ENCODE data around the gene ZNF396. TPM values are rescaled to one million over a fixed set of nuclear protein-coding genes. Genes with fewer than 3 reads are reported as not detected.

Gene ZNF396
- total and polyA plus RNA-seq, 9 of the 15 experiments (the other 6 are each of a cell fraction or from before 2014, with no cell fraction given), result 0.73 to 2.3 (median 1.9) TPM

DNA sequence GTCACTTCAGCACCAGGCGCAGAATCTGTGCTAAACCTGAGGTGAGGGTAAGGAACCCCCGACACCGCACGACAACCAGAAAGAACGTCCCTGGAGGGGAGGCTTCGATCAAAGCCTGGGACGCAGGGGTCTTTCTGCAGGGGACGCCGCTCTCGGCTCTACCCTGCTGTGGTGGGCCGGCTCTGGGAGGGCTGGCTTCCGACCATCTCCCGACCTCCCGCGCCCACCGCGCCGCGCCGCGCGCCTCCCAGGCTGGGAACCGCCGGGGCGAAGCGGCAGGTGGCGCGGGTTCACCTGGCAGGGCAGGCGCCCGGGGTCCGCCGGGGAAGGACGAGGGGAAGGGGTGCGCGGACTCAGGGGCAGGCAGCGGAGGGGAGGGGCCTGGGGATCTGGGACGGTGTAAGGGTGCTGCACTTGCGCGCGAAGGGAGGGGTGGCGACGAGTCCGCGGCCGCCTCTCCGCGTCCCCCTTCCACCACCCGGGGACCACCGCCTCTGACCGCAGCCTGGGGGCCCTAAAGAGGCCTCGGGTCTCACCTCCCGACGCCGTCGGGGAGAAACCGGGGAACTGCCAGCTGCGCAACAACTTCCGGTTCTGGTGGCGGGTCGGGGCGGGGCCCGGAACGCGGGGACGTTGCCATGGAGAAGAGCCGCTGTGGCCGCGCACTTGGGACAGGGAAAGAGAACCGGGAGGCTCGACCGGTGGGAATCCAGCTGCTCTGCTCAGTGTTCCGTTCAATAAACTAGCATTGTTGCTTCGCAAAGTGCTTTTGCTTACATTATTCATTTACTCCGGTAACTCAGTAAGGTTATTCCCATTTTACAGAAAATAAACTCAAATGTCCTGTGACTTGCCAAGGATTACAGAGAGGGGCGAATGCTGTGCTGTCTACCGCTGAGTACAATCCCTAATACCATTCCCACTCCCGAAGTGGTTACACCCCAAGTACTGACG is at the start of gene ZNF396 (continued):
- TF ChIP-seq GTF2B (IDR thresholded peaks at IDR 0.05; ENCODE audit: extremely low read depth, insufficient read length) (no peak), ZNF217 (CRISPR knock-in tag; IDR thresholded peaks at IDR 0.05) (no peak), ZNF766 (CRISPR knock-in tag; conservative IDR thresholded peaks at IDR 0.05) (no peak), ZNF277 (CRISPR knock-in tag; IDR thresholded peaks at IDR 0.05; ENCODE audit: borderline replicate concordance) (no peak), NFE2L1 (tag; IDR thresholded peaks at IDR 0.05; ENCODE audit: borderline replicate concordance, low read depth) (no peak), RBM22 (IDR thresholded peaks at IDR 0.05; ENCODE audit: low read depth, low read length, poor library complexity, severe bottlenecking) (peak; percentile 91), ZFP36 (IDR thresholded peaks at IDR 0.05; ENCODE audit: low read depth, low read length, partially characterized antibody) (no peak), FUS (optimal IDR thresholded peaks at IDR 0.05; ENCODE audit: low read depth, low read length) (no peak), RAD21 (CRISPR knock-in tag; conservative IDR thresholded peaks at IDR 0.05 in 1 of 2, IDR thresholded peaks at IDR 0.05 in 1 of 2) (no peak), GABPA (tag; conservative IDR thresholded peaks at IDR 0.05; ENCODE audit: low read depth) (peak; percentile 95), NR4A1 (CRISPR knock-in tag; IDR thresholded peaks at IDR 0.05) (no peak), NR4A1 (tag; IDR thresholded peaks at IDR 0.05) (no peak), ILK (tag; IDR thresholded peaks at IDR 0.05; ENCODE audit: borderline replicate concordance, low read depth) (no peak), FOXM1 (IDR thresholded peaks at IDR 0.05; ENCODE audit: low read depth) (no peak), FOXM1 (CRISPR knock-in tag; IDR thresholded peaks at IDR 0.05; ENCODE audit: low read depth) (no peak), ZNF79 (CRISPR knock-in tag; IDR thresholded peaks at IDR 0.05; ENCODE audit: low read depth) (no peak), BDP1 (IDR thresholded peaks at IDR 0.05; ENCODE audit: insufficient read depth, insufficient read length) (no peak), ZNF639 (CRISPR knock-in tag; conservative IDR thresholded peaks at IDR 0.05 in 1 of 2, IDR thresholded peaks at IDR 0.05 in 1 of 2) (no peak), ERF (CRISPR knock-in tag; IDR thresholded peaks at IDR 0.05) (no peak), RBM17 (IDR thresholded peaks at IDR 0.05; ENCODE audit: borderline replicate concordance, low read depth, low read length) (no peak), ELK1 (CRISPR knock-in tag; IDR thresholded peaks at IDR 0.05) (no peak), FOXJ3 (CRISPR knock-in tag; IDR thresholded peaks at IDR 0.05) (no peak), NCOR1 (IDR thresholded peaks at IDR 0.05) (no peak)

Data from K562 (cell line).